GM10248 (cell line): ENCODE data around the gene XAGE5.
"Not testable (repeated sequence)": the region's sequence is repeated elsewhere in the genome, so short reads cannot be mapped to it uniquely, and the experiment has no call there.

ENCODE experiments used
- CTCF ChIA-PET: fragments of 300-600 bp; sonication (Branson Sonifier 250); formaldehyde crosslinking; extraction: SDS; loops from one replicate; lab custom pipeline; 2021; ENCODE audit warnings: antibody characterized with exemption; lab: Yijun Ruan, JAX
- POLR2A ChIA-PET: fragments of 350-650 bp; sonication (Branson Sonifier 250); formaldehyde crosslinking; extraction: SDS; loops from one replicate; lab custom pipeline; 2020; ENCODE audit warnings: antibody characterized with exemption; lab: Yijun Ruan, JAX
- DNase-seq: peaks from one replicate; pipeline ENCODE4 v3.0.0; 2012; ENCODE audit errors: extremely low spot score
- CTCF ChIP-seq: IDR thresholded peaks from 2 replicates; pipeline ENCODE4 v1.5.1; 2012; ENCODE audit warnings: mild to moderate bottlenecking, low read depth; ENCODE audit errors: extremely low read depth, missing control alignments, control extremely low read depth

XAGE5 gene

GRCh38 chrX:52811065-52811625 is at the start of gene XAGE5:
Gene XAGE5 (plus strand): TSS chrX:52811287. CDS start chrX:52812567, 1,280 bp downstream.
- no peak for TF ChIP-seq CTCF
- POLR2A ChIA-PET = no interaction called here
- DNase-seq = no peak
- CTCF ChIA-PET = no interaction called here

GRCh38 chrX:52765983-52766382 is 45.1 kb upstream of the XAGE5 start:
- CTCF ChIA-PET, POLR2A ChIA-PET, DNase-seq: not testable (repeated sequence)

- CTCF ChIA-PET, POLR2A ChIA-PET, DNase-seq: not testable (repeated sequence)
Observed at GRCh38 chrX:52773504-52773903, 37.6 kb upstream of the XAGE5 start.

- POLR2A ChIA-PET, DNase-seq, CTCF ChIA-PET: not testable (repeated sequence)
Observed at GRCh38 chrX:52797327-52797726, 13.8 kb upstream of the XAGE5 start, which contains the start of gene SPANXN5. Gene SPANXN5 (minus strand): TSS chrX:52797427. CDS start chrX:52797348, 79 bp downstream.

GRCh38 chrX:52804876-52805275 is 6.2 kb upstream of the XAGE5 start:
- POLR2A ChIA-PET = not testable (repeated sequence)

GRCh38 chrX:52819788-52820187 is 8.7 kb downstream of the XAGE5 start:
- DNase-seq = no peak
- no peak for TF ChIP-seq CTCF
- CTCF ChIA-PET = no interaction called here
- POLR2A ChIA-PET = no interaction called here

More at GRCh38 chrX:52804876-52805275, 6.2 kb upstream of the XAGE5 start:
- DNase-seq, CTCF ChIA-PET: not testable (repeated sequence)

GRCh38 chrX:52821079-52821760 is 10.1 kb downstream of the XAGE5 start:
- no peak for DNase-seq
- ChIA-PET CTCF (no interaction called here), POLR2A (no interaction called here)
- TF ChIP-seq CTCF = no peak

- ChIA-PET CTCF (no interaction called here), POLR2A (no interaction called here)
- TF ChIP-seq CTCF = no peak
- DNase-seq = no peak
Observed at GRCh38 chrX:52824608-52825007, 13.5 kb downstream of the XAGE5 start.

GRCh38 chrX:52830551-52830950 is 19.5 kb downstream of the XAGE5 start:
- TF ChIP-seq CTCF = no peak
- POLR2A ChIA-PET = no interaction called here
- no peak for DNase-seq
- CTCF ChIA-PET = no interaction called here
